GM12891 (cell line): ENCODE data around the gene SYT14.
"Not testable (repeated sequence)": the region's sequence is repeated elsewhere in the genome, so short reads cannot be mapped to it uniquely, and the experiment has no call there.

ENCODE experiments used
- DNase-seq: peaks from one replicate; pipeline ENCODE4 v3.0.0; 2011; ENCODE audit warnings: low spot score; ENCODE audit not compliant: insufficient read length
- FAIRE-seq: peaks from 2 replicates; lab custom pipeline; 2011; peaks lifted over from hg19 to GRCh38; lab: Jason Lieb, UNC
- PAX5 ChIP-seq: IDR thresholded peaks from 2 replicates; pipeline ENCODE4 v1.6.1; 2011; ENCODE audit warnings: low read length, moderate library complexity, mild to moderate bottlenecking; ENCODE audit not compliant: insufficient read depth, severe bottlenecking
- POLR2A ChIP-seq: IDR thresholded peaks from 2 replicates; pipeline ENCODE4 v1.6.1; 2011; ENCODE audit warnings: low read depth, low read length, control low read depth
- POLR2AphosphoS5 ChIP-seq: IDR thresholded peaks from 2 replicates; pipeline ENCODE4 v1.6.1; 2011; ENCODE audit warnings: low read depth, low read length, control low read depth
- POU2F2 ChIP-seq: IDR thresholded peaks from 2 replicates; pipeline ENCODE4 v1.6.1; 2011; ENCODE audit warnings: low read depth, mild to moderate bottlenecking, control low read depth, low read length, moderate library complexity
- SPI1 ChIP-seq: IDR thresholded peaks from 2 replicates; pipeline ENCODE4 v1.6.1; 2011; ENCODE audit warnings: low read depth, low read length, control low read depth
- TAF1 ChIP-seq: IDR thresholded peaks from 2 replicates; pipeline ENCODE4 v1.6.1; 2011; ENCODE audit warnings: low read depth, low read length, control low read depth

The SYT14 gene

DNA sequence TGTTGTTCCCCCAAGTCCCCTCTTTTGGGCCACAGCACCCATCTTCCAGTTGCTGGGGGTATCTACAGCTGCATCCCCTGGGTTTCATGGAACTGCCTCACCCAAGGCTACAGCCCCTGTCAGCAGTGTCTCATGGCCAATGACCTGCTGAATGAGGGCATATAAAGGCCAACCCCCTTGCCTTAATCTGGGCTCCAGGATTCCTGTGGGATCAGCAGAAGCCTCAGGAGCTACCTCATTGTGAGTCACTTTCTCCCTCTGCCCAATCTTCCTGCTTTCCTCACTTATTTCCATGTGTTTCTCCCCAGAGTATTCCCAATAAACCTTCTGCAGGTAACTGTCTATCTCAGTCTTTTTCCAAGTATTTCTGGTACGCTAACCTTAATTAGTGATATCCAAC is 37.3 kb upstream of the SYT14 start:
- DNase-seq: no peak
- TF ChIP-seq POU2F2 (no peak), PAX5 (no peak), POLR2AphosphoS5 (no peak), SPI1 (no peak), TAF1 (no peak), POLR2A (no peak)
- FAIRE-seq: no peak

DNA sequence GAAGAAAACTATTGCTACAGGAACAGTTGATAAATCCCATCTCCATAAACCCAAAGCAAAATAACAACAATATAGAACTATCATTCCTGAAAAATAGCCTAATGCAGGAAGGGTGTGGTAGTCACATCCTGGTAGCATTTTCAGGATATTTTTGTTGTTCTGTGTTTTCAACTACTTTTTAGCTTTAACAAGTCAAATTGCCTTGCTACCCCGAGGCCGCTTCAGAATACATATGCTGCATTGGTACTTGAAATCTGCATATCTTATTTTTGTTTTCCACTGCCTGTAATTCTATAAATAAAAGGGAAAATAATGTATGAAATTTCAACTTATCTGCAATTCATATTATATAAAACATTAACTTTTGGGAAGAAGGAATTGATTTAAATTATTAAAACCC is 36.8 kb upstream of the SYT14 start:
- FAIRE-seq (no peak), DNase-seq (no peak)
- TF ChIP-seq TAF1 (no peak), POLR2A (no peak), SPI1 (no peak), POLR2AphosphoS5 (no peak), PAX5 (no peak), POU2F2 (no peak)

DNA sequence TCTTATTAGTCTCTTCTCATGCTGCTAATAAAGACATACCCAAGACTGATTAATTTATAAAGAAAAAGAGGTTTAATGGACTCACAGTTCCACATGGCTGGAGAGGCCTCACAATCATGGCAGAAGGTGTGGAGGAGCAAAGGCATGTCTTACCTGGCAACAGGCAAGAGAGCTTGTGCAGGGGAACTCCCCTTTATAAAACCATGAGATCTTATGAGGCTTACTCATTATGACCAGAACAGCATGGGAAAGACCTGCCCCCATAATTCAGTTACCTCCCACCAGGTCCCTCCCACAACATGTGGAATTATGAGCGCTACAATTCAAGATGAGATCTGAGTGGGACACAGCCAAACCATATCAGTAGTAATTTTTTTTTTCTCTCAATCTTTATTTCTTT is 33.2 kb upstream of the SYT14 start:
- not testable (repeated sequence) for FAIRE-seq

DNA sequence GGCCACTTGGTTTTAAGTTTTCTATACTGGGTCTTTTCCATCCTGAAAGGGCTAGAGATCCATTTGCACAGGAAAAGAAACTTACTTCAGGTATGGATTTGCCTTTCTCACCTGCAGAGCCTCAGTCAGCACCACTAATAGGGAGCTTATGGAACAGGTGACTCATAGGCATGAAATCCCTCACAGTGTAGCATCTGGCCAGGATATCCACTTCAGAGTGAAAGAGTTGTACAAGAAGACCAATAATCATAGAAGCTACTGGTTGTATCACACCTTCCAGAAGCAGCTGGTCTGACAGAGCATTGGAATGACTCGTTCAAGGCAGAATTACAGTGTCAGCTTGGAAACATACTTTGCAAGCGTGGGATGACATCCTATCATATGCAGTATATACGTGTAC is 26.3 kb upstream of the SYT14 start:
- DNase-seq (no peak), FAIRE-seq (no peak)
- TF ChIP-seq TAF1: no peak
- TF ChIP-seq POLR2AphosphoS5: no peak
- no peak for TF ChIP-seq POU2F2
- TF ChIP-seq POLR2A: no peak

More for the DNA sequence above, 33.2 kb upstream of the SYT14 start:
- not testable (repeated sequence) for DNase-seq

DNA sequence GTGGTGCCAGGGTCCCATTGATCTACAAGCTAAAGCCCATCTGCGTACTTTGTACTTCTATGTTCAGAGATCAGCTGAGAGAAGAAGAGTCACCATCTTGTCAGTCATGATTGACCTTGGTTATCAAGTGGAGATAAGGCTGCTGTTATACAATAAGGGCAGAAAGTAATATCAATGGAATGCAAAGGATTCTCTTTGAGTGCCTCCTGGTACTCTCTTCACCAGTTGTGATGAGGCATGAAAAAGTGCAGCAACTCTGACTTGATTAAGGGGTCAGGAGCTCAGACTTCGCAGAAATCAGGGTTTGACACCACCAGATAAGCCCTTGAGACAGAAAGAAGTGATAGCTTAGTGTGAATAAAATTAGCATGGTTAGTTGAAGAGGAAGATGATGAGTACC is 25.7 kb upstream of the SYT14 start:
- TF ChIP-seq POLR2AphosphoS5: no peak
- TF ChIP-seq PAX5: no peak
- DNase-seq (no peak), FAIRE-seq (no peak)

DNA sequence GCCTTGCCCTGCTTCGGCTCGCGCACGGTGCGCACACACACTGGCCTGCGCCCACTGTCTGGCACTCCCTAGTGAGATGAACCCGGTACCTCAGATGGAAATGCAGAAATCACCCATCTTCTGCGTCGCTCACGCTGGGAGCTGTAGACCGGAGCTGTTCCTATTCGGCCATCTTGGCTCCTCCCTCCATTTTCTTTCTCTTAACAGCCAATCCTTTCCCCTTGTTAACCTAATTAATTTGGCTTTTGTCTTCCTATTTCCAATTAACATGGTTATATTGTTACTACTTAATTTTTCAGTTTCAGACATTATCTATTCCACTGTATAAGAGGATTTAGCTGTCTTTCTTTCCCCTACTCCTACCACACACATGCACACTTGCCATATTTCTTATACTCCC is 18.4 kb upstream of the SYT14 start:
- DNase-seq, FAIRE-seq: not testable (repeated sequence)

DNA sequence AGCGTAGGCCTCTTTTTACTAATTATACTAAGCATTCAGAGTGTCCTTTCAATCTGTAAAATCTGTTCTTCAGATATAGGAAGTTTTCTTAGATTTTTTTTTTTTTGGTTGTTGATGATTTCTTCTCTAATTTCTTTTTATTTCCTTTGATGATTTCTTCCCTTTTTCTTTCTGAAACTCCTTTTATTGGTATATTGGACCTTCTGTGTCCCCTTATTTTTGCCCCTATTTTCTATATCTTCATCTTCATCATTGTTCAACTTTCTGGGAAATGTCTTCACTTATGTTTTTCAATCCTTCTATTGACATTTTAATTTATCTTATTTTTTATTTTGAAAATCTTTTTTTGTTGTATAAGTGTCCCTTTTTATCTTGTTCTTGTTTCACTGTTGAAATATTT is 17.2 kb upstream of the SYT14 start:
- DNase-seq (no peak), FAIRE-seq (no peak)
- TF ChIP-seq PAX5 (no peak), POLR2A (no peak), POLR2AphosphoS5 (no peak), SPI1 (no peak), POU2F2 (no peak), TAF1 (no peak)

DNA sequence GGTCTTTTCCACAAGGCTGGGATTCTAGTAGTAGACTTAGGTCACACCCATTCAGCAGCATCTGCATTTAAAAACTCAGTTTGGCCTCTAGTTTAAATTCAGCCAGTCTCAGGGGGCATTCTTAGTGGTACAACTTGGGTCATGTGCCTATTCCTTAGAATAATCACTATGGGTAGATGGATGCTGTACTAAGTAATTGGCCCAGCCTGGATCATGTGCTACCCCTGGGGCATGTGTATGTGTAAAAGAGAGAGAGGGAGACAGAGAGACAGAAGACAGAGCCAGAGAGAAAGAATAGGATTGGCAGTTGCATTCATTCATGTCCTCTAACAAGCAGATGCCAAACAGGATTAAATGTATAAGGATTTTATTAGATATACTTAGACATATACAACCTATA is 13.6 kb upstream of the SYT14 start:
- TF ChIP-seq TAF1: no peak
- no peak for FAIRE-seq
- no peak for DNase-seq

DNA sequence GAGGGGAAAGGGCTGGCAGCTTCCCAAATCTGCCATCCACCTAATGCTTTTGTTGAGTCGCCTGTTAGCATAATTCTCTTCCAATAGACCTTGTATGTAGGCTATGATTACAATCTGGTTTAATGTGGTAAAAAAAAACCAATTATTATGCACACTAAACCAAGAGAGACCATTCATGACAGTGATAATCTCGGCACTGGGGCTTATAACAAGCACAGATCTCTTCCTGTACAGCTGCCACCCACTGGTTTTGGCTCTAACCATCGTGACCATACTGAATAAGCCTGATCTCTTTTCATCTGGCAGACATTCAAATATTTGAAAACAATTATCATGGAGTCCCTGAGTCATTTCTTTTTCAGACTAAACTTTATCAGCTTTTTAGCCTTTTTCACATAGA is 12.0 kb upstream of the SYT14 start:
- TF ChIP-seq POLR2AphosphoS5 (no peak), POU2F2 (no peak), TAF1 (no peak), SPI1 (no peak), PAX5 (no peak), POLR2A (no peak)
- no peak for FAIRE-seq
- DNase-seq: no peak

DNA sequence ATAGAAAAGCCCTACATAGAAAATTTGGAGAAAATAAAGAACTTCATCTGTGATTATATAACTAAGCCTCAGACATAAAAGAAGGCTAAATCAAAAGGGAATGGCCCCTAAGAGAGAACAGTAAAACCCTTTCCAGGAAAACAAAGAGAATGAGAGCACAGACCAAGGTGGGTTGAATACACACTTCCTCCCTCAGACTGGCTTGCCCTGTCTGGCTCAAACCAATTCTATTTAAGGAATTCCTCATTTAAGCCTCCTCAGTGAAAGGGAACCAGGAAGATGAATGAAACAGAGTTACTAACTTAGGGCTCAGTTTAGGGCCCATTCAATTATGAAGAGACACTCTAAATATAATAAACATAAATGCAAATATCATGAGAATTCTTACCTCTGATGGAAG is 10.6 kb upstream of the SYT14 start:
- FAIRE-seq (no peak), DNase-seq (no peak)
- TF ChIP-seq POLR2AphosphoS5 (no peak), POLR2A (no peak), TAF1 (no peak), POU2F2 (no peak), SPI1 (no peak), PAX5 (no peak)

DNA sequence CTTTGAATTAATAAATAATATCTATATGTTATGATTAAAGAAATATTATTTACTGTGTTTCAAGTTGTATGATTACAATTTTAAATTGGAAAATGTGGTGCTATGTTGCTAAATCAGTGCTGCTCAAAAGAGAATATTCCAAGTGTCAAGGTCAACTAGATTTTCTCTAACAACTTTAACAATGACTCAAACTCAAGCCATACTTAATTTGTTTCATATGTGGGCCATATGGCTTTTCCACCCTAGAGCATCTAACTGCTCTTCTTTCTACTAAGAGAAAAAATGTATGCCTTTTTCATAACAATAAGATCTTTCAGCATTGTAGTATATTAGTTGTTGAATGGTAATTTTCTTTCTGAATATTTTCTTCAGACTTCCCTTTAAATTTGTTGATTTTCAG is 8.3 kb upstream of the SYT14 start:
- FAIRE-seq (no peak), DNase-seq (no peak)
- TF ChIP-seq SPI1 (no peak), POLR2A (no peak), POLR2AphosphoS5 (no peak), PAX5 (no peak), POU2F2 (no peak), TAF1 (no peak)

DNA sequence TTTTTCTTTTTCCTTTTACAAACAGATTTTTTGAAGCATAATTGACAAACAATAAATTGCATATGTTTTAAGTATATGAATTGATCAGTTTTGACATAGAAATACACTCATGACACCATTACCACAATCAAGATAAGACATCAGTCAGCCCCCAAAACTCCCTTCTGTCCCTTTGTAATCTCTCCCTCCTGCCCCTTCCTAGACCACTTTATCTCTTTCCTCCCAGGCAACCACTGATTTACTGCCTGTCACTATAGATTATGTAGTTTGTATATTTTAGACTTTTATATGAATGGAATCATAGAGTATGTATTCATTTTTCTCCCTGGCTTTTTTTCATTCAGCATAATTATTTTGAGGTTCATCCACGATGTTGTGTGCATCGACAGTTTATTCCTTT is 6.9 kb upstream of the SYT14 start:
- no peak for TF ChIP-seq POU2F2
- no peak for TF ChIP-seq SPI1
- no peak for TF ChIP-seq POLR2AphosphoS5
- no peak for TF ChIP-seq TAF1
- TF ChIP-seq POLR2A: no peak
- no peak for TF ChIP-seq PAX5
- FAIRE-seq: no peak
- DNase-seq: no peak
